H1 (cell line): ENCODE measurements around the gene TBC1D22A. TPM values are rescaled to one million over a fixed set of nuclear protein-coding genes. Genes with fewer than 3 reads are reported as not detected.

Experiments used
- CTCF ChIA-PET: fragments of 300-600 bp; sonication (Branson Sonifier 250); formaldehyde crosslinking; loops from one replicate; lab custom pipeline; 2021; ENCODE audit not compliant: partially characterized antibody; lab: Charles Lee
- POLR2A ChIA-PET: fragments of 300-600 bp; sonication (Branson Sonifier 250); formaldehyde crosslinking; loops from one replicate; lab custom pipeline; 2021; ENCODE audit warnings: inconsistent platforms; ENCODE audit not compliant: partially characterized antibody; lab: Charles Lee
- DNase-seq, 2 experiments: peaks; one replicate each; pipeline versions ENCODE4 v3.0.0 to v3.0.0-alpha.2; 2010 to 2022; ENCODE audit warnings: low spot score in 2 of 2, low read depth in 1 of 2, mixed read lengths in 1 of 2
- FAIRE-seq: peaks from 2 replicates; lab custom pipeline; 2011; peaks lifted over from hg19 to GRCh38; lab: Jason Lieb, UNC
- H2AFZ ChIP-seq: 2 replicates; pipeline ENCODE4 v1.8.1; 2012; ENCODE audit warnings: low read length, inconsistent platforms
- H2AK5ac ChIP-seq: 2 replicates; pipeline ENCODE4 v1.6.1; 2013; ENCODE audit warnings: low read depth, low read length
- H2BK120ac ChIP-seq: replicated peaks from 2 replicates; pipeline ENCODE3; 2013; ENCODE audit warnings: low read depth, low read length, inconsistent platforms
- H2BK12ac ChIP-seq: 2 replicates; pipeline ENCODE4 v1.6.1; 2013; ENCODE audit warnings: low read depth, low read length
- H2BK15ac ChIP-seq: 2 replicates; pipeline ENCODE4 v1.6.1; 2013; ENCODE audit warnings: low read length
- H2BK20ac ChIP-seq: 2 replicates; pipeline ENCODE4 v1.6.1; 2013; ENCODE audit warnings: low read length
- H2BK5ac ChIP-seq: 2 replicates; pipeline ENCODE4 v1.6.1; 2013; ENCODE audit warnings: low read depth, low read length
- H3K14ac ChIP-seq: 2 replicates; pipeline ENCODE4 v1.6.1; 2013; ENCODE audit warnings: inconsistent platforms; ENCODE audit not compliant: insufficient read length
- H3K18ac ChIP-seq: 2 replicates; pipeline ENCODE4 v1.6.1; 2013; ENCODE audit warnings: low read length; ENCODE audit errors: extremely low read depth
- H3K23ac ChIP-seq: 2 replicates; pipeline ENCODE4 v1.6.1; 2013; ENCODE audit warnings: inconsistent platforms; ENCODE audit not compliant: insufficient read length
- H3K23me2 ChIP-seq: 2 replicates; pipeline ENCODE4 v1.6.1; 2013; ENCODE audit warnings: low read depth, low read length
- H3K27ac ChIP-seq: 2 replicates; pipeline ENCODE4 v1.6.1; 2011; ENCODE audit warnings: low read depth, low read length, inconsistent platforms
- H3K27me3 ChIP-seq, 4 experiments: replicated peaks in 1 of 4; 1 replicate in 1 of 4; 2 replicates in 3 of 4; pipeline versions ENCODE4 v1.6.1 to v1.8.1; 2011 to 2013; ENCODE audit warnings: low read length in 3 of 4, mild to moderate bottlenecking in 3 of 4, inconsistent platforms in 2 of 4, mixed read lengths in 2 of 4, moderate library complexity in 1 of 4; ENCODE audit not compliant: control insufficient read depth in 3 of 4, insufficient read depth in 3 of 4; ENCODE audit errors: extremely low read depth in 1 of 4
- H3K36me3 ChIP-seq, 4 experiments: 2 replicates each; pipeline versions ENCODE4 v1.6.1 to v1.8.1; 2011 to 2013; ENCODE audit warnings: mild to moderate bottlenecking in 4 of 4, low read length in 3 of 4, moderate library complexity in 2 of 4, control low read depth in 1 of 4, inconsistent platforms in 1 of 4; ENCODE audit not compliant: insufficient read depth in 4 of 4, control insufficient read depth in 2 of 4
- H3K4ac ChIP-seq: replicated peaks from 2 replicates; pipeline ENCODE3; 2013; ENCODE audit warnings: low read length, low read depth, mixed read lengths, inconsistent platforms; ENCODE audit not compliant: insufficient read length
- H3K4me1 ChIP-seq, 4 experiments: replicated peaks in 1 of 4; 1 replicate in 1 of 4; 2 replicates in 3 of 4; pipeline versions ENCODE4 v1.6.1 to v1.8.1; 2011 to 2013; ENCODE audit warnings: low read length in 3 of 4, inconsistent platforms in 2 of 4, mixed read lengths in 1 of 4; ENCODE audit not compliant: insufficient read depth in 4 of 4, control insufficient read depth in 3 of 4
- H3K4me2 ChIP-seq, 2 experiments: 2 replicates each; pipeline versions ENCODE4 v1.6.1 to v1.8.1; 2011 to 2013; ENCODE audit warnings: low read depth in 2 of 2, low read length in 2 of 2, control low read depth in 1 of 2, inconsistent platforms in 1 of 2, mild to moderate bottlenecking in 1 of 2; ENCODE audit not compliant: insufficient read depth in 1 of 2
- H3K4me3 ChIP-seq, 4 experiments: fragments of 200-600, 300-600 bp in 1 of 4; sonication (generic), shearing (Covaris generic), sonication (Bioruptor Twin) in 1 of 4; 2 replicates each; pipeline versions ENCODE4 v1.5.1 to v1.8.1; 2011 to 2016; ENCODE audit warnings: low read length in 4 of 4, low read depth in 3 of 4, control low read depth in 2 of 4, inconsistent platforms in 2 of 4, mild to moderate bottlenecking in 2 of 4, mixed read lengths in 1 of 4, moderate library complexity in 1 of 4; ENCODE audit not compliant: insufficient read depth in 2 of 4; ENCODE audit errors: extremely low read depth in 1 of 4
- H3K56ac ChIP-seq: replicated peaks from 2 replicates; pipeline ENCODE3; 2013; ENCODE audit warnings: low read depth, mild to moderate bottlenecking, mixed read lengths, low read length, inconsistent platforms; ENCODE audit not compliant: insufficient read length
- H3K79me1 ChIP-seq: 2 replicates; pipeline ENCODE4 v1.6.1; 2013; ENCODE audit warnings: low read depth, low read length, control low read depth
- H3K79me2 ChIP-seq, 2 experiments: 2 replicates each; pipeline versions ENCODE4 v1.6.1 to v1.8.1; 2012 to 2013; ENCODE audit warnings: low read length in 2 of 2, mild to moderate bottlenecking in 2 of 2, inconsistent platforms in 1 of 2; ENCODE audit not compliant: insufficient read depth in 2 of 2, control insufficient read depth in 1 of 2
- H3K9ac ChIP-seq, 4 experiments: replicated peaks in 1 of 4; 1 replicate in 1 of 4; 2 replicates in 3 of 4; pipeline versions ENCODE4 v1.6.1 to v1.8.1; 2011 to 2013; ENCODE audit warnings: low read depth in 3 of 4, low read length in 3 of 4, control low read depth in 2 of 4, mild to moderate bottlenecking in 2 of 4, moderate library complexity in 2 of 4, inconsistent platforms in 1 of 4; ENCODE audit errors: extremely low read depth in 1 of 4
- H3K9me3 ChIP-seq, 2 experiments: 2 replicates each; pipeline versions ENCODE4 v1.6.1 to v1.8.1; 2012 to 2013; ENCODE audit warnings: mild to moderate bottlenecking in 2 of 2, moderate library complexity in 2 of 2, control low read depth in 1 of 2, inconsistent platforms in 1 of 2, low read depth in 1 of 2, low read length in 1 of 2, mixed read lengths in 1 of 2; ENCODE audit not compliant: insufficient read depth in 2 of 2
- H4K20me1 ChIP-seq, 2 experiments: replicated peaks in 1 of 2; 2 replicates each; pipeline versions ENCODE3 to v1.8.1; 2011 to 2013; ENCODE audit warnings: inconsistent platforms in 2 of 2, low read length in 2 of 2, mild to moderate bottlenecking in 1 of 2; ENCODE audit not compliant: insufficient read depth in 2 of 2, control insufficient read depth in 1 of 2
- H4K5ac ChIP-seq: 2 replicates; pipeline ENCODE4 v1.6.1; 2013; ENCODE audit warnings: low read length, low read depth, mixed read lengths, inconsistent platforms; ENCODE audit not compliant: insufficient read length
- H4K8ac ChIP-seq: 2 replicates; pipeline ENCODE4 v1.8.0; 2013; ENCODE audit warnings: mild to moderate bottlenecking, moderate library complexity, low read length, inconsistent platforms; ENCODE audit not compliant: insufficient read depth; ENCODE audit errors: extremely low read depth
- H4K91ac ChIP-seq: replicated peaks from 2 replicates; pipeline ENCODE3; 2013; ENCODE audit warnings: low read length, mixed read lengths, inconsistent platforms; ENCODE audit not compliant: insufficient read length
- BACH1 ChIP-seq: IDR thresholded peaks from 2 replicates; pipeline ENCODE4 v1.6.1; 2012; ENCODE audit warnings: low read length, improper control_type of control experiment
- CREB1 ChIP-seq: IDR thresholded peaks from 2 replicates; pipeline ENCODE4 v1.6.1; 2012; ENCODE audit warnings: inconsistent platforms
- RAD21 ChIP-seq, 2 experiments: IDR thresholded peaks in 1 of 2; conservative IDR thresholded peaks in 1 of 2; 2 replicates each; pipeline ENCODE4 v1.6.1; 2011; ENCODE audit warnings: low read depth in 2 of 2, low read length in 2 of 2, improper control_type of control experiment in 1 of 2, inconsistent platforms in 1 of 2, mild to moderate bottlenecking in 1 of 2, moderate library complexity in 1 of 2
- TAF7 ChIP-seq: optimal IDR thresholded peaks from 2 replicates; pipeline ENCODE3; 2011; ENCODE audit warnings: low read depth, mild to moderate bottlenecking, inconsistent platforms, low read length, moderate library complexity, borderline replicate concordance
- YY1 ChIP-seq: IDR thresholded peaks from 2 replicates; pipeline ENCODE4 v1.6.1; 2011; ENCODE audit warnings: low read depth, mild to moderate bottlenecking, low read length
- WGBS, 2 experiments: shearing (Covaris generic) in 1 of 2; methylation state at CpG; one replicate each; pipeline versions ENCODE4 v1.1.6 to v1.1.7; 2013 to 2015; ENCODE audit warnings: low lambda C conversion rate in 2 of 2, mixed read lengths in 2 of 2, inconsistent platforms in 1 of 2, low coverage in 1 of 2, missing lambda C conversion rate in 1 of 2; ENCODE audit not compliant: insufficient replicate concordance in 2 of 2, insufficient coverage in 1 of 2, insufficient read length in 1 of 2; ENCODE audit errors: extremely low coverage in 1 of 2, missing lambda C conversion rate in 1 of 2; 5-methylcytosine and 5-hydroxymethylcytosine counted together
- polyA plus RNA-seq, 7 experiments: library from polyadenylated mRNA; depleted of rRNA in 3 of 7; stranded (reverse) in 5 of 7; unstranded in 2 of 7; fragments of >200 nt in 5 of 7; fragments of 200-250 nt in 2 of 7; gene quantifications; 1 replicate in 5 of 7; 2 replicates in 1 of 7; 4 replicates in 1 of 7; pipeline versions ENCODE4 v1.2.1 to v1.2.3, GENCODE V29; 2011 to 2013; ENCODE audit warnings: missing spikeins in 2 of 7, mixed read lengths in 2 of 7
- total RNA-seq: library from RNA; stranded (reverse); fragmentation: NEBNext Ultra II Directional; extraction: Animal tissue kit (Norgen Biotek cat#: 25700); gene quantifications from 2 replicates; pipeline ENCODE4 v1.2.1, GENCODE V29; 2021
- TF ChIP-seq, protein P1 (sequence below), 3 experiments: IDR thresholded peaks; 1 replicate in 2 of 3; 2 replicates in 1 of 3; pipeline versions ENCODE4 v1.5.1 to v1.6.1; 2011; ENCODE audit warnings: low read length in 3 of 3, mild to moderate bottlenecking in 3 of 3, inconsistent platforms in 2 of 3, low read depth in 1 of 3, moderate library complexity in 1 of 3; ENCODE audit not compliant: insufficient read depth in 1 of 3; ENCODE audit errors: control extremely low read depth in 1 of 3
- TF ChIP-seq, protein P2 (sequence below): IDR thresholded peaks from 2 replicates; pipeline ENCODE4 v1.6.1; 2012; ENCODE audit warnings: inconsistent platforms

TBC1D22A gene
- total and polyA plus RNA-seq, 2 of the 8 experiments (the other 6 are each of a cell fraction or from before 2014, with no cell fraction given): 11.9 to 18.4 TPM

DNA sequence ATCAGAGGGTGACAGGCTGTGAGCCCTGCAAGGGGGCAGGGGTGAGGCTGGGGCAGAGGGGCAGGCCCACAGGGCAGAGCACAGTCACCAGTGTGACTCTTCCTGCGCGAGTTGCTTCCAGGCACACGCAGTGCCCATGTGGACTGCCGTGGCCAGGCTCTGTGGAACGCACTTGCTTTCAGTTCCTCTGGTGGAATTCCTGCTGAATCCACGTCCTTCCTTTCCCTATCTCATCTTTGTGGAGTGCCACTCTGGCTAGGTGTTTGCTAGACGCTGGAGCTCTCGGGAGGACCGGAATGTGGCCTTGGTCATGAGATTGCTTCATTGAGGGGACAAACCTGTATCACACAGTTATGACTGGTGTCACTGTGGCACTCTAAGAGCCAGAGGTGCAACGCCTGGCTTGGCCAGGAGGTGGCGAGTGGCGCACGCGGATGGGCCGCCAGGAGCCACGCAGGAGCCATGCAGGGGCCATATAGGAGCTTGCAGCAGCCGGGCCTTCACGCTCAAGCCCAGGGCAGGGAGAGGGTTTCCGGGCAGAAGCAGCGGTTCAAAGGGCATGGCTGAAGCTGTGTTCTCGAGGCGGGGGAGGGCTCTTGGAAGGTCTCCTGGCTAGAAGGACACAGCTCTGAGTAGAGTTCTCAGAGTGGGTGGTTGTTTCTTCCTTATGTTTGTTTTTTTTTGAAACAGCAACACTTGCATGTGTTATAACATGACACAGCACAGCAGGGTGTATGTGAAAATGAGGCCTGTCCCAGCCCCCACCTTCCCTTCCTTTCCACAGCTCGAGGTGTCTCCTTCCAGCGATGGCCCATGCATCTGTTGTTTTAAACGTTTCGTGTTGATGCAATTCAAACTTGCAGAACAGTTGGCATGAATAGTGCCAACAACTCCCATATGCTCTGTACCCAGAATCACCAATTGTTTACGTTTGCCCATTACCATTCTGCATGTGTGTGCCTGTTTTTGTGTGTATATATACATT is 36.2 kb downstream of the TBC1D22A start:
- no peak overlapping the region for H2AK5ac ChIP-seq
- H3K14ac ChIP-seq: no peak overlapping the region
- no peak overlapping the region for H2BK120ac ChIP-seq
- H3K9me3 ChIP-seq: no peaks in the 10 kb centered on the region
- H4K5ac ChIP-seq: no peak overlapping the region
- H2BK5ac ChIP-seq: no peak overlapping the region
- H3K4me3 ChIP-seq: no peak overlapping the region
- no peak overlapping the region; the same call in 1 of the 2 replicates for H4K8ac ChIP-seq
- H4K91ac ChIP-seq: no peak overlapping the region
- 51% methylated on average over 27 of the region's 27 CpGs; no CpG with 5 or more reads in 1 of the 2 experiments for WGBS, 2 experiments
- no peak overlapping the region for H3K56ac ChIP-seq
- H3K27me3 ChIP-seq: no peaks in the 10 kb centered on the region
- ChIA-PET CTCF (interaction anchor here (0.5 to 3.3 kb wide), 23 partner anchors 9 to 326 kb away, joined by 3 to 25 read pairs (median 3); no protein-coding TSS in a partner anchor), POLR2A (interaction anchor here (1.5 kb wide), 1 partner anchor 36 kb away, joined by 4 read pairs; the partner anchor contains the start of gene TBC1D22A)
- H3K18ac ChIP-seq: no peak overlapping the region
- H2BK15ac ChIP-seq: no peak overlapping the region
- H3K36me3 ChIP-seq: peaks cover 0 to 4% (median under 1%) of the 10 kb centered on the region in 4 experiments; a peak in 2 of 8 replicates
- H2BK12ac ChIP-seq: no peak overlapping the region
- no peak overlapping the region for H3K4ac ChIP-seq
- no peak overlapping the region for H3K9ac ChIP-seq
- H2AFZ ChIP-seq: no peak overlapping the region
- H3K79me1 ChIP-seq: peaks cover 3% of the 10 kb centered on the region; the same call in 1 of the 2 replicates
- no peak overlapping the region for H3K27ac ChIP-seq
- peaks cover 0 to 2% of the 10 kb centered on the region in 2 experiments; a peak in 1 of 4 replicates for H3K79me2 ChIP-seq
- no peaks in the 10 kb centered on the region for H3K23me2 ChIP-seq
- no peak overlapping the region for H3K4me2 ChIP-seq
- no peak overlapping the region for H2BK20ac ChIP-seq
- no peaks in the 10 kb centered on the region; a peak in 2 of 7 replicates for H3K4me1 ChIP-seq
- peak; percentile 65 for FAIRE-seq
- peak; percentile 70 to 94 for DNase-seq
- no peak overlapping the region for H3K23ac ChIP-seq
- peaks cover under 1 to 8% of the 10 kb centered on the region in 2 experiments for H4K20me1 ChIP-seq
- TF ChIP-seq CREB1 (0 out of 2 replicates have a peak, but pooled peaks have one; percentile 6), BACH1 (peak; percentile 51; the same call in 1 of the 2 replicates), YY1 (0 out of 2 replicates have a peak, but pooled peaks have one; percentile 9), RAD21 (IDR thresholded peaks at IDR 0.05 in 1 of 2, conservative IDR thresholded peaks at IDR 0.05 in 1 of 2; ENCODE audit: low read depth in 2 of 2, low read length in 2 of 2) (peak; percentile 81 to 86), TAF7 (no peak)
- TF ChIP-seq, protein P1, sequence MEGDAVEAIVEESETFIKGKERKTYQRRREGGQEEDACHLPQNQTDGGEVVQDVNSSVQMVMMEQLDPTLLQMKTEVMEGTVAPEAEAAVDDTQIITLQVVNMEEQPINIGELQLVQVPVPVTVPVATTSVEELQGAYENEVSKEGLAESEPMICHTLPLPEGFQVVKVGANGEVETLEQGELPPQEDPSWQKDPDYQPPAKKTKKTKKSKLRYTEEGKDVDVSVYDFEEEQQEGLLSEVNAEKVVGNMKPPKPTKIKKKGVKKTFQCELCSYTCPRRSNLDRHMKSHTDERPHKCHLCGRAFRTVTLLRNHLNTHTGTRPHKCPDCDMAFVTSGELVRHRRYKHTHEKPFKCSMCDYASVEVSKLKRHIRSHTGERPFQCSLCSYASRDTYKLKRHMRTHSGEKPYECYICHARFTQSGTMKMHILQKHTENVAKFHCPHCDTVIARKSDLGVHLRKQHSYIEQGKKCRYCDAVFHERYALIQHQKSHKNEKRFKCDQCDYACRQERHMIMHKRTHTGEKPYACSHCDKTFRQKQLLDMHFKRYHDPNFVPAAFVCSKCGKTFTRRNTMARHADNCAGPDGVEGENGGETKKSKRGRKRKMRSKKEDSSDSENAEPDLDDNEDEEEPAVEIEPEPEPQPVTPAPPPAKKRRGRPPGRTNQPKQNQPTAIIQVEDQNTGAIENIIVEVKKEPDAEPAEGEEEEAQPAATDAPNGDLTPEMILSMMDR (IDR thresholded peaks at IDR 0.05; ENCODE audit: control extremely low read depth in 1 of 3, insufficient read depth in 1 of 3, low read depth in 1 of 3, low read length in 3 of 3): peak; percentile 92 to 96 (median 96)
- TF ChIP-seq, protein P2, sequence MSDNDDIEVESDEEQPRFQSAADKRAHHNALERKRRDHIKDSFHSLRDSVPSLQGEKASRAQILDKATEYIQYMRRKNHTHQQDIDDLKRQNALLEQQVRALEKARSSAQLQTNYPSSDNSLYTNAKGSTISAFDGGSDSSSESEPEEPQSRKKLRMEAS: peak; percentile 82
